ENCODE results near the gene LY6G5C. TPM values are rescaled to one million over a fixed set of nuclear protein-coding genes. Genes with fewer than 3 reads are reported as not detected.

Gene LY6G5C
- polyA plus RNA-seq, 1 donor (not counting 4 experiments of a cell fraction or from before 2014, with no cell fraction given) = 0.58 TPM

- Histone ChIP-seq H3K4me1 (ENCODE audit: control insufficient read depth, extremely low read depth, insufficient read depth, low read length) (peaks cover 39% of the 10 kb centered on the region), H3K27ac (ENCODE audit: control insufficient read depth, insufficient read depth, low read length) (no peak overlapping the region), H3K9me1 (ENCODE audit: control insufficient read depth, extremely low read depth, insufficient read depth, low read length) (peaks cover 2% of the 10 kb centered on the region), H3K27me3 (ENCODE audit: control insufficient read depth, extremely low read depth, insufficient read depth, low read length) (no peaks in the 10 kb centered on the region), H3K9ac (ENCODE audit: control insufficient read depth, extremely low read depth, insufficient read depth, low read length) (no peak overlapping the region), H3K9me3 (ENCODE audit: control insufficient read depth, low read depth, low read length) (no peaks in the 10 kb centered on the region), H3K4me2 (ENCODE audit: control insufficient read depth, extremely low read depth, insufficient read depth, low read depth, low read length) (no peak overlapping the region), H4K20me1 (ENCODE audit: control insufficient read depth, extremely low read depth, insufficient read depth, low read length) (no peaks in the 10 kb centered on the region), H3K4me3 (ENCODE audit: control insufficient read depth in 2 of 3, extremely low read depth in 1 of 3, insufficient read depth in 2 of 3, low read depth in 1 of 3, low read length in 3 of 3) (no peak overlapping the region), H3K79me2 (ENCODE audit: control insufficient read depth, insufficient read depth, low read length) (no peaks in the 10 kb centered on the region), H2AFZ (ENCODE audit: control insufficient read depth, low read length) (no peak overlapping the region), H3K36me3 (ENCODE audit: control insufficient read depth in 2 of 2, extremely low read depth in 1 of 2, insufficient read depth in 2 of 2, low read length in 2 of 2) (peaks cover 0 to 4% of the 10 kb centered on the region in 2 experiments)
- dilution Hi-C loops (cut with MboI; ENCODE audit: extremely low pct_ligation_motif_present, low sequenced_read_pairs) = no loop called here
- FAIRE-seq = no peak
- no peak for TF ChIP-seq EZH2 (IDR thresholded peaks at IDR 0.05; ENCODE audit: low read length)
- TF ChIP-seq, protein P1, sequence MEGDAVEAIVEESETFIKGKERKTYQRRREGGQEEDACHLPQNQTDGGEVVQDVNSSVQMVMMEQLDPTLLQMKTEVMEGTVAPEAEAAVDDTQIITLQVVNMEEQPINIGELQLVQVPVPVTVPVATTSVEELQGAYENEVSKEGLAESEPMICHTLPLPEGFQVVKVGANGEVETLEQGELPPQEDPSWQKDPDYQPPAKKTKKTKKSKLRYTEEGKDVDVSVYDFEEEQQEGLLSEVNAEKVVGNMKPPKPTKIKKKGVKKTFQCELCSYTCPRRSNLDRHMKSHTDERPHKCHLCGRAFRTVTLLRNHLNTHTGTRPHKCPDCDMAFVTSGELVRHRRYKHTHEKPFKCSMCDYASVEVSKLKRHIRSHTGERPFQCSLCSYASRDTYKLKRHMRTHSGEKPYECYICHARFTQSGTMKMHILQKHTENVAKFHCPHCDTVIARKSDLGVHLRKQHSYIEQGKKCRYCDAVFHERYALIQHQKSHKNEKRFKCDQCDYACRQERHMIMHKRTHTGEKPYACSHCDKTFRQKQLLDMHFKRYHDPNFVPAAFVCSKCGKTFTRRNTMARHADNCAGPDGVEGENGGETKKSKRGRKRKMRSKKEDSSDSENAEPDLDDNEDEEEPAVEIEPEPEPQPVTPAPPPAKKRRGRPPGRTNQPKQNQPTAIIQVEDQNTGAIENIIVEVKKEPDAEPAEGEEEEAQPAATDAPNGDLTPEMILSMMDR (optimal IDR thresholded peaks at IDR 0.05 in 1 of 3, IDR thresholded peaks at IDR 0.05 in 1 of 3, conservative IDR thresholded peaks at IDR 0.05 in 1 of 3; ENCODE audit: extremely low read depth in 1 of 3, insufficient read depth in 2 of 3, low read length in 3 of 3) = no peak
- DNase-seq (ENCODE audit: low read depth, low spot score) = no peak
These were observed 33.3 kb upstream of the LY6G5C start for GRCh38 chr6:31713991-31714684.

DNA sequence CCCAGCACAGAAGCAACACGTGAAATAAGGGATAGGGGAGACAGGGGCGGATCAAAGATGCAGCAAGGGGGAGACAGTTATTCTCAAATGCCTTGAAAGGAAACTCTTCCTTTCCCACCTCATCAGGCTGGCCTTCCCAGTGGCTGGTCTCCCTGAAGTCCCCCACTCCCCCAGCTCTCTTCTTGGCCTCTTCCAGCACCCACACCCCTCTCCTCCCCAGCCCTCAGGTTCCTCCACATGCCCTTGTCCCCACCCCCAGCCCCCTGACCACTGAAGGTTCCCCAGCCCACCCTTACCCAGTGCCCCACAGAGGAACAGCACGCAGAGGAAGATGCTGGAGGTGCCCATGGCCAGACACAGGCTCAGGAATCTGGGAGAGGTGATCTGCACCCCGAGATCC lies 32.6 kb upstream of the LY6G5C start:
- Histone ChIP-seq H3K9ac (ENCODE audit: control insufficient read depth, extremely low read depth, insufficient read depth, low read length) (no peak overlapping the region), H3K36me3 (ENCODE audit: control insufficient read depth in 2 of 2, extremely low read depth in 1 of 2, insufficient read depth in 2 of 2, low read length in 2 of 2) (no peaks in the 10 kb centered on the region), H3K4me1 (ENCODE audit: control insufficient read depth, extremely low read depth, insufficient read depth, low read length) (peaks cover 33% of the 10 kb centered on the region), H3K9me3 (ENCODE audit: control insufficient read depth, low read depth, low read length) (no peaks in the 10 kb centered on the region), H3K4me3 (ENCODE audit: control insufficient read depth in 2 of 3, extremely low read depth in 1 of 3, insufficient read depth in 2 of 3, low read depth in 1 of 3, low read length in 3 of 3) (no peak overlapping the region), H4K20me1 (ENCODE audit: control insufficient read depth, extremely low read depth, insufficient read depth, low read length) (no peaks in the 10 kb centered on the region), H3K27ac (ENCODE audit: control insufficient read depth, insufficient read depth, low read length) (no peak overlapping the region), H3K4me2 (ENCODE audit: control insufficient read depth, extremely low read depth, insufficient read depth, low read depth, low read length) (no peak overlapping the region), H3K79me2 (ENCODE audit: control insufficient read depth, insufficient read depth, low read length) (no peaks in the 10 kb centered on the region), H2AFZ (ENCODE audit: control insufficient read depth, low read length) (no peak overlapping the region), H3K9me1 (ENCODE audit: control insufficient read depth, extremely low read depth, insufficient read depth, low read length) (no peaks in the 10 kb centered on the region), H3K27me3 (ENCODE audit: control insufficient read depth, extremely low read depth, insufficient read depth, low read length) (no peaks in the 10 kb centered on the region)
- DNase-seq (ENCODE audit: low read depth, low spot score) (no peak), FAIRE-seq (no peak)
- no peak for TF ChIP-seq EZH2 (IDR thresholded peaks at IDR 0.05; ENCODE audit: low read length)
- TF ChIP-seq, protein P1 (optimal IDR thresholded peaks at IDR 0.05 in 1 of 3, IDR thresholded peaks at IDR 0.05 in 1 of 3, conservative IDR thresholded peaks at IDR 0.05 in 1 of 3; ENCODE audit: extremely low read depth in 1 of 3, insufficient read depth in 2 of 3, low read length in 3 of 3) = no peak
- dilution Hi-C loops (cut with MboI; ENCODE audit: extremely low pct_ligation_motif_present, low sequenced_read_pairs) = no loop called here

Data from keratinocyte (primary cell).